Dedifferentiated amniotic fluid mesenchymal stem cell (primary cell): Measurements from ENCODE around the gene RPL10.
"Not testable (repeated sequence)": the region's sequence is repeated elsewhere in the genome, so short reads cannot be mapped to it uniquely, and the experiment has no call there.

Experiments
- DNase-seq: peaks from one replicate; pipeline ENCODE4 v3.0.0-alpha.2; 2016; ENCODE audit errors: extremely low spot score

The RPL10 gene

GRCh38 chrX:154378059-154378798 lies 19.9 kb upstream of the RPL10 start:
- DNase-seq: no peak

- DNase-seq: peak; percentile 94
Observed at GRCh38 chrX:154378799-154379568, 19.2 kb upstream of the RPL10 start, which contains the start of gene EMD. Gene EMD, plus strand, starts transcription at chrX:154379295. Its CDS starts 190 bp downstream, at chrX:154379485.

GRCh38 chrX:154379569-154379951 lies 18.6 kb upstream of the RPL10 start:
- DNase-seq: no peak

- no peak for DNase-seq
Observed at GRCh38 chrX:154380153-154380552, 18.0 kb upstream of the RPL10 start.

GRCh38 chrX:154380787-154381186 lies 17.4 kb upstream of the RPL10 start:
- no peak for DNase-seq

- DNase-seq: no peak
Observed at GRCh38 chrX:154381271-154381670, 16.9 kb upstream of the RPL10 start.

GRCh38 chrX:154382483-154383069 lies 15.6 kb upstream of the RPL10 start:
- DNase-seq: no peak

GRCh38 chrX:154383359-154384283 lies 14.6 kb upstream of the RPL10 start:
- DNase-seq: no peak

GRCh38 chrX:154384284-154384892 lies 13.8 kb upstream of the RPL10 start:
- DNase-seq: no peak

- not testable (repeated sequence) for DNase-seq
Observed at GRCh38 chrX:154388094-154388493, 10.1 kb upstream of the RPL10 start.

GRCh38 chrX:154388649-154389048 lies 9.5 kb upstream of the RPL10 start:
- DNase-seq: not testable (repeated sequence)

- DNase-seq: not testable (repeated sequence)
Observed at GRCh38 chrX:154389812-154390747, 8.1 kb upstream of the RPL10 start.

- DNase-seq: not testable (repeated sequence)
Observed at GRCh38 chrX:154396363-154396762, 1.8 kb upstream of the RPL10 start.

GRCh38 chrX:154396973-154397887 lies 947 bp upstream of the RPL10 start:
- DNase-seq: no peak

- peak; percentile 66 for DNase-seq
Observed at GRCh38 chrX:154398668-154399526, 720 bp downstream of the RPL10 start.

GRCh38 chrX:154399527-154400368 lies 1.6 kb downstream of the RPL10 start:
- no peak for DNase-seq

- DNase-seq: not testable (repeated sequence)
Observed at GRCh38 chrX:154400369-154400817, 2.2 kb downstream of the RPL10 start.
